ENCODE results near the gene TMPRSS13. TPM values are rescaled to one million over a fixed set of nuclear protein-coding genes. Genes with fewer than 3 reads are reported as not detected.

TMPRSS13 gene
- total and polyA plus RNA-seq, 2 of the 13 experiments (the other 11 are each of a cell fraction or from before 2014, with no cell fraction given): not detected

- TF ChIP-seq ZBTB40 (IDR thresholded peaks at IDR 0.05): no peak
- TF ChIP-seq ZBTB40 (CRISPR knock-in tag; IDR thresholded peaks at IDR 0.05): no peak
These were observed 54.3 kb downstream of the TMPRSS13 start (continued) for GRCh38 chr11:117874910-117875381.

- in situ Hi-C loops (cut with HindIII; ENCODE audit: extremely low pct_ligation_motif_present, low pct_unique_long_range_greater_than_20kb) (no loop called here), intact Hi-C loops (cut with micrococcal nuclease; ENCODE audit: unreplicated experiment) (no loop called here)
- Histone ChIP-seq H3K27me3 (ENCODE audit: control insufficient read depth in 1 of 2, insufficient read depth in 2 of 2, low read length in 2 of 2) (peaks cover 9 to 98% of the 10 kb centered on the region in 2 experiments), H3K27ac (ENCODE audit: extremely low read length, insufficient read depth, low read length) (no peak overlapping the region), H3K79me2 (ENCODE audit: insufficient read depth, low read length) (no peaks in the 10 kb centered on the region), H3K36me3 (replicated peaks in 1 of 2; ENCODE audit: control insufficient read depth in 1 of 2, insufficient read depth in 2 of 2, low read length in 2 of 2) (no peaks in the 10 kb centered on the region), H2AFZ (ENCODE audit: low read length) (no peak overlapping the region), H3K4me2 (ENCODE audit: low read depth, low read length) (no peak overlapping the region), H3K4me1 (ENCODE audit: insufficient read depth, low read length) (no peaks in the 10 kb centered on the region), H4K20me1 (ENCODE audit: insufficient read depth, low read length) (no peaks in the 10 kb centered on the region), H3K4me3 (replicated peaks in 1 of 3; ENCODE audit: insufficient read depth in 1 of 3, low read depth in 2 of 3, low read length in 3 of 3) (no peak overlapping the region), H3K9me3 (ENCODE audit: low read length) (no peaks in the 10 kb centered on the region), H3K9ac (ENCODE audit: insufficient read depth, low read depth, low read length) (no peak overlapping the region)
- no peak for ATAC-seq
- DNase-seq (ENCODE audit: low spot score): no peak
- CTCF ChIA-PET (ENCODE audit: low intra/inter-chr PET ratio, low total read pairs): no interaction called here
- no peak for FAIRE-seq
- BruUV-seq (replicated peaks): no TSS peak
- POLR2A ChIA-PET: no interaction called here
- TF ChIP-seq ZNF878 (CRISPR knock-in tag; IDR thresholded peaks at IDR 0.05) (no peak), RFXAP (CRISPR knock-in tag; IDR thresholded peaks at IDR 0.05; ENCODE audit: borderline replicate concordance) (no peak)
- 16% methylated on average over 16 of the region's 16 CpGs for WGBS (ENCODE audit: low lambda C conversion rate)
These were observed 54.8 kb downstream of the TMPRSS13 start for GRCh38 chr11:117874253-117874909.

All from HepG2 (cell line).